ENCODE results near the gene ZNF133.

DNA sequence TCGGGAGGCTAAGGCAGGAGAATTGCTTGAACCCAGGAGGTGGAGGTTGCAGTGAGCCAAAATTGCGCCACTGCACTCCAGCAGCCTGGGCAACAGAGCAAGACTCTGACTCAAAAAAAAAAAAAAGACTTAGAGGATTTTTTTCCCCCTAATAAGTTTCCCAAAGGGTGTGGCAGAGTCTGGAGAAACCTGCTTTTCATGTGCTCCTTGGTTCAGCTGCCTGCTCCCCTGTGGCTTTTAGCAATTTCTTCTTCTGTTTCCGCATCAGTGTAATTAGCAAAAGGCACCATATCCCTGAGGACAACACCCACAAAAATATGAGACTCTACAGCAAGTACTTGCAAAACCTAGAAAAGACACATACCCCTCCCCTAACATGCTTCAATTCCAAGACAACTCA, 28.6 kb upstream of the ZNF133 start:
- TF ChIP-seq GLI4 (tag by site-specific recombination; IDR thresholded peaks at IDR 0.05), result no peak
- TF ChIP-seq ZBTB8A (tag by site-specific recombination; IDR thresholded peaks at IDR 0.05), result no peak
- TF ChIP-seq CTCF (tag by site-specific recombination; IDR thresholded peaks at IDR 0.05), result no peak
- no peak for TF ChIP-seq PRDM10 (tag by site-specific recombination; IDR thresholded peaks at IDR 0.05)
- TF ChIP-seq SCRT2 (tag by site-specific recombination; IDR thresholded peaks at IDR 0.05), result no peak
- no peak for TF ChIP-seq ZNF580 (tag by site-specific recombination; IDR thresholded peaks at IDR 0.05)
- no peak for TF ChIP-seq ZNF473 (tag by site-specific recombination; IDR thresholded peaks at IDR 0.05)
- no peak for TF ChIP-seq ZNF133 (tag by site-specific recombination; IDR thresholded peaks at IDR 0.05)
- TF ChIP-seq, protein P1, sequence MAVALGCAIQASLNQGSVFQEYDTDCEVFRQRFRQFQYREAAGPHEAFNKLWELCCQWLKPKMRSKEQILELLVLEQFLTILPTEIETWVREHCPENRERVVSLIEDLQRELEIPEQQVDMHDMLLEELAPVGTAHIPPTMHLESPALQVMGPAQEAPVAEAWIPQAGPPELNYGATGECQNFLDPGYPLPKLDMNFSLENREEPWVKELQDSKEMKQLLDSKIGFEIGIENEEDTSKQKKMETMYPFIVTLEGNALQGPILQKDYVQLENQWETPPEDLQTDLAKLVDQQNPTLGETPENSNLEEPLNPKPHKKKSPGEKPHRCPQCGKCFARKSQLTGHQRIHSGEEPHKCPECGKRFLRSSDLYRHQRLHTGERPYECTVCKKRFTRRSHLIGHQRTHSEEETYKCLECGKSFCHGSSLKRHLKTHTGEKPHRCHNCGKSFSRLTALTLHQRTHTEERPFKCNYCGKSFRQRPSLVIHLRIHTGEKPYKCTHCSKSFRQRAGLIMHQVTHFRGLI (tag by site-specific recombination; IDR thresholded peaks at IDR 0.05), result no peak
- TF ChIP-seq ZNF24 (tag by site-specific recombination; IDR thresholded peaks at IDR 0.05), result no peak
- TF ChIP-seq PRDM2 (tag by site-specific recombination; IDR thresholded peaks at IDR 0.05; ENCODE audit: borderline replicate concordance), result no peak
- TF ChIP-seq PRDM1 (tag by site-specific recombination; IDR thresholded peaks at IDR 0.05), result no peak

Data from HEK293 (cell line).